ENCODE measurements around the gene ZNF354C.

Gene ZNF354C

GRCh38 chr5:179118756-179119414, 58.7 kb downstream of the ZNF354C start:
- ATAC-seq = no peak
- TF ChIP-seq ESRRG (CRISPR knock-in tag; IDR thresholded peaks at IDR 0.05) (no peak), ISL1 (CRISPR knock-in tag; IDR thresholded peaks at IDR 0.05) (no peak)

- TF ChIP-seq OSR1 (CRISPR knock-in tag; IDR thresholded peaks at IDR 0.05) (no peak), GLIS3 (CRISPR knock-in tag; IDR thresholded peaks at IDR 0.05) (no peak), SNAI2 (CRISPR knock-in tag; IDR thresholded peaks at IDR 0.05) (no peak), ZC3H10 (CRISPR knock-in tag; IDR thresholded peaks at IDR 0.05) (no peak), ZNF70 (CRISPR knock-in tag; IDR thresholded peaks at IDR 0.05) (no peak), ARNTL (CRISPR knock-in tag; IDR thresholded peaks at IDR 0.05; ENCODE audit: borderline replicate concordance, low read depth) (no peak)
- ATAC-seq = no peak
These were observed 59.4 kb downstream of the ZNF354C start for GRCh38 chr5:179119415-179120170.

- TF ChIP-seq BACH2 (CRISPR knock-in tag; IDR thresholded peaks at IDR 0.05; ENCODE audit: borderline replicate concordance) = no peak
- no peak for TF ChIP-seq ISL1 (CRISPR knock-in tag; IDR thresholded peaks at IDR 0.05)
- no peak for TF ChIP-seq PPARA (CRISPR knock-in tag; IDR thresholded peaks at IDR 0.05; ENCODE audit: borderline replicate concordance)
- no peak for TF ChIP-seq ESRRG (CRISPR knock-in tag; IDR thresholded peaks at IDR 0.05)
- no peak for TF ChIP-seq OSR1 (CRISPR knock-in tag; IDR thresholded peaks at IDR 0.05)
- TF ChIP-seq POU6F1 (CRISPR knock-in tag; IDR thresholded peaks at IDR 0.05; ENCODE audit: borderline replicate concordance, low read depth) = no peak
- TF ChIP-seq ZC3H10 (CRISPR knock-in tag; IDR thresholded peaks at IDR 0.05) = no peak
- no peak for TF ChIP-seq ARNTL (CRISPR knock-in tag; IDR thresholded peaks at IDR 0.05; ENCODE audit: borderline replicate concordance, low read depth)
- TF ChIP-seq CSDC2 (CRISPR knock-in tag; IDR thresholded peaks at IDR 0.05) = no peak
- TF ChIP-seq RARB (CRISPR knock-in tag; IDR thresholded peaks at IDR 0.05) = no peak
- TF ChIP-seq ZNF70 (CRISPR knock-in tag; IDR thresholded peaks at IDR 0.05) = no peak
- no peak for TF ChIP-seq GLIS3 (CRISPR knock-in tag; IDR thresholded peaks at IDR 0.05)
- no peak for TF ChIP-seq TCF4 (CRISPR knock-in tag; IDR thresholded peaks at IDR 0.05; ENCODE audit: borderline replicate concordance)
- no peak for TF ChIP-seq CSRNP3 (CRISPR knock-in tag; IDR thresholded peaks at IDR 0.05)
- no peak for ATAC-seq
These were observed 60.3 kb downstream of the ZNF354C start for GRCh38 chr5:179120421-179120861.

- TF ChIP-seq ZNF565 (CRISPR knock-in tag; conservative IDR thresholded peaks at IDR 0.05; ENCODE audit: low read depth) (no peak), ZFP30 (CRISPR knock-in tag; IDR thresholded peaks at IDR 0.05) (no peak), ARNTL (CRISPR knock-in tag; IDR thresholded peaks at IDR 0.05; ENCODE audit: borderline replicate concordance, low read depth) (no peak), ZC3H10 (CRISPR knock-in tag; IDR thresholded peaks at IDR 0.05) (no peak), PPARA (CRISPR knock-in tag; IDR thresholded peaks at IDR 0.05; ENCODE audit: borderline replicate concordance) (no peak), TCF4 (CRISPR knock-in tag; IDR thresholded peaks at IDR 0.05; ENCODE audit: borderline replicate concordance) (no peak), CREB5 (CRISPR knock-in tag; IDR thresholded peaks at IDR 0.05; ENCODE audit: low read depth) (no peak), OSR1 (CRISPR knock-in tag; IDR thresholded peaks at IDR 0.05) (no peak)
- ATAC-seq = no peak
These were observed 60.9 kb downstream of the ZNF354C start for GRCh38 chr5:179120951-179121666.

GRCh38 chr5:179121667-179122111, 61.5 kb downstream of the ZNF354C start:
- ATAC-seq = no peak
- no peak for TF ChIP-seq SNAI2 (CRISPR knock-in tag; IDR thresholded peaks at IDR 0.05)
- TF ChIP-seq CSRNP3 (CRISPR knock-in tag; IDR thresholded peaks at IDR 0.05) = no peak
- TF ChIP-seq OSR1 (CRISPR knock-in tag; IDR thresholded peaks at IDR 0.05) = no peak
- TF ChIP-seq TOX (CRISPR knock-in tag; IDR thresholded peaks at IDR 0.05; ENCODE audit: borderline replicate concordance) = no peak
- no peak for TF ChIP-seq ZFP30 (CRISPR knock-in tag; IDR thresholded peaks at IDR 0.05)
- no peak for TF ChIP-seq ZFP3 (CRISPR knock-in tag; IDR thresholded peaks at IDR 0.05)
- no peak for TF ChIP-seq TCF4 (CRISPR knock-in tag; IDR thresholded peaks at IDR 0.05; ENCODE audit: borderline replicate concordance)
- TF ChIP-seq ZNF565 (CRISPR knock-in tag; conservative IDR thresholded peaks at IDR 0.05; ENCODE audit: low read depth) = no peak
- no peak for TF ChIP-seq ZNF8 (CRISPR knock-in tag; IDR thresholded peaks at IDR 0.05)
- no peak for TF ChIP-seq POU6F1 (CRISPR knock-in tag; IDR thresholded peaks at IDR 0.05; ENCODE audit: borderline replicate concordance, low read depth)
- TF ChIP-seq ESRRG (CRISPR knock-in tag; IDR thresholded peaks at IDR 0.05) = no peak
- TF ChIP-seq ZC3H10 (CRISPR knock-in tag; IDR thresholded peaks at IDR 0.05) = no peak
- TF ChIP-seq ISL1 (CRISPR knock-in tag; IDR thresholded peaks at IDR 0.05) = no peak
- no peak for TF ChIP-seq RARB (CRISPR knock-in tag; IDR thresholded peaks at IDR 0.05)
- no peak for TF ChIP-seq BACH2 (CRISPR knock-in tag; IDR thresholded peaks at IDR 0.05; ENCODE audit: borderline replicate concordance)
